Measurements from ENCODE around the gene GNB1L.
"Not testable (repeated sequence)": the region's sequence is repeated elsewhere in the genome, so short reads cannot be mapped to it uniquely, and the experiment has no call there.

Gene GNB1L

DNA sequence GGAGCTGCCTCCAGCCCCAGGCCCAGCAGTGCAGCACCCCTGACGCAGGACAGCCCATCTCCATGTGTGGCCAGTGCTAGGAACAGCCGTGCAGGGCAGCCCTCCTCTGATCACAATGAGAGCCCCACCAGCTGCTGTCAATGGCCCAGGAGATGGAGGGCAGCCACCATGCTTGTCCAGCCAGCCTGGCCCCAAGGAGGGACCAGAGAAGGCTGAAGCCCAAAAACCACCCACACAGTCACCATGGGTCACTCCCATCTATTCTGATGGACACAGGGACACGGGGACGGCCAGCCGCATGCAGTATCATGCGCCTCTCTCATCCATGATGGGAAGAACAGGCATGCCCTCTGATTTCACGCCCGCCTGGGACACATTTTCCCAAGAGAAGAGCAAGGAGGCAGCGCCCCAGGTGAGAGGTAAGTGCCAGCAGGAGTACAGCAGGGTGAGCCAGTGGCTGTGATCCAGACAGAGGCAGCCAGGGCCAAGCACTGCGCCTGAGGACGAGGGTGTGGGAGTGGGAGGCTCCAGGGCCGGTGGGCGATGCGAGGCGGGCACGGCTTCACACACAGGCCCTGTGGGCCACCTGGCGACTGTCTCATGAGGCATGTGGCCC is 33.6 kb upstream of the GNB1L start:
- DNase-seq, result no peak

DNA sequence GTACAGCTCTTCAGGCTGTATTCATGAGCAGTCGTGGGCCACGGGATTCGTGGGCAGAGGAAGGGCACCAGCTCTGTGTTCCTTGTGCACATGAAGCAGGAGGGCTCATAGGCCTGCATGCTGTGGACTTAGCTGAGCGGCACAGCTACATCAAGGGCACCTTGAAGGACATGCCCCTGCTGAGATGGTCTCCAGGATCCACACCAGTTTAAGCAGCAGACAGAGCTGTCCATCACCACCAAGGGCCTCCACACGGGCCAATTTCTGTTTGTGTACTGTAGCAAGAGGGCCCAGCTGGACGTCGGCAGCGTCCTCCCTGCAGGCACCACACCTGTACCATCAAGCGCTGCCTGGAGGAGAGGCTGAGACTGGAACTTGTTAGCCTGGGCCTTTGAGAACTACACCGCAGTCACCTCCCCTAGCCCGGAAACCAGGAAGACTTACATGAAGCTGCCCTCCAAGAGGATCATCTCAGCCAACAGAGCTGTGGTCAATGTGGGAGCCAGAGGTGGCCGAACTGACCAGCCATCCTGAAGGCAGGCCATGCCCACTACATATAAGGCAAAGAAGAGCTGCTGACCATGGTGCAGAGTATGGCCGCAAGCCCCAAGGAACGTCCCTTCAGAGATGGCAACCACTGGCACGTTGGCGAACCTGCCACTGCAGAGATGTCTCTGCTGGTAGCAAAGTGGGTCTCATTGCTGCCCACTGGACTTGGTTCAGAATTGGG is 32.7 kb upstream of the GNB1L start:
- no peak for DNase-seq

GRCh38 chr22:19886605-19887255 is 32.1 kb upstream of the GNB1L start:
- peak; percentile 7 for DNase-seq

DNA sequence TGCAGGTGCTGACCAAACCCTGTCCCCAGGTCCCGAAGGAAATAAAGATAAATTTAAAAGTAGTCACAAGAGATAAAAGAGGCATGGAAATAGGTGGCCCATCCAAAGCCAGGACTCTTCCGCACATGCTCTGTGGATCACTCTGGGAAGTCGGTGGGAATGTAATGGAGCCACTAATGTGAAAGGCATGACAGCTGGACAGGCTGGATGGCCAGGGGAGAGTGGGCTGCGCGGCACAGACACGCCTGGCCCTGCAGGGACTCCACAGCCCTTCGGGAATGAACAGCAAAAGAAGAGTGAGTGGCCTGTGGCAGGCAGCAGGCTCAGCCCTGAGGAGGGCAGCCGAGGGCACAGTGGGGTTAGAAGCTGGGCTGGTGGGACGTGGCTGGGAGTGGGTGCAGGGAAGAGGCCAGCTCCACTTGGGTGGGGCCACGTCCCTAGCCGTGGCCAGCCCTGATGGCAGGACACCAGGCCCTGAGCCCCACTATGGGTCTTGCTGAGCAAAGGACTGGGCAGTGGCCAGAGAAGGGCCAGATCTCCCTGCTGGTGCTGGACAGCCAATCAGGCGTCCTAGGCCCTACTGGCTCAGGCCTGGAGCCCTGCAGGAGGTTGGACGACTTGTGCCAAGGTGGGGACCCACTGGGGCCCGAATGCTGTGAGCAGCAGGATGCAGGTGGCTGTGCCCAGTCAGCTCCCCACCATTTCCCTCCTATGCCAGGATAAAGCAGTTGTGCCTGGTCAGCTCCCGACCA is 31.3 kb upstream of the GNB1L start:
- no peak for DNase-seq

DNA sequence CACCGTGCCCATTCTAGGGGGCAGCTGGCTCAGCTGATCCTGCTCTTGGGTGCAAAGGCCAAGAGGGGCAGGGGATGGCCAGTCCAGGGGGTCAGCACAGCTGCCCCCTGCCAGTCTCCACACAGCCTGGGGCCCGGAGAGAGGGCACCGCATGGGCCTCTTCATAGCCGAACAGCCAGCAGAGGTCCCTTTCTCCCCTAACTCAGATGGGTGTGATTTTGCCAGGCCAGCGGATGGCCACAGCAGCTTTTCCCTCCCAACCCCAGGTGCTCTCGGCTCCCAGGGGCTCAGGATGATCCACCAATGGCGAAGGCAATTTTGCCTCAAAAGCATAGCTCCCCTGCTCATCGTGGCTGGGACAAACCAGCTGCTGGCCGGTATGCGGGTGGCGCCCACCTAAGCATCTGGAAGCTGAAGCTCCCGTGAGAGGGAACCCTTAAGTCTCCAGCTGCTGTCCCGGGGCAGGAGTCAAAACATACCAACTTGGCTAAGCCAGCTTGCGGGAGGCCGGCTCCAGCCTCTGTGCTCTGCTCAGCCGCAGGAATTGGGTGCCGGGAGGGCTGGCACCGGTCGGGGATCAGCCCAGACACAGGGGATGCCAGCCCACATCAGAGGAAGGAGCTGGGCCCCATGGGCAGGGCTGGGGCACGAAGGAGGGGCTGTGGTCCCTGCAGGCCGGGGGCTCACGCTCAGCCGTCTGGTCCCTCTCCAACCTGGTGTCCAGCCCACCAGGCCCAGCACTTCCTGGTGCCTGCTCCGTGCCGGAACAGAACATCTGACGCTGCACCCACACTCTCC is 30.5 kb upstream of the GNB1L start:
- DNase-seq, result no peak

DNA sequence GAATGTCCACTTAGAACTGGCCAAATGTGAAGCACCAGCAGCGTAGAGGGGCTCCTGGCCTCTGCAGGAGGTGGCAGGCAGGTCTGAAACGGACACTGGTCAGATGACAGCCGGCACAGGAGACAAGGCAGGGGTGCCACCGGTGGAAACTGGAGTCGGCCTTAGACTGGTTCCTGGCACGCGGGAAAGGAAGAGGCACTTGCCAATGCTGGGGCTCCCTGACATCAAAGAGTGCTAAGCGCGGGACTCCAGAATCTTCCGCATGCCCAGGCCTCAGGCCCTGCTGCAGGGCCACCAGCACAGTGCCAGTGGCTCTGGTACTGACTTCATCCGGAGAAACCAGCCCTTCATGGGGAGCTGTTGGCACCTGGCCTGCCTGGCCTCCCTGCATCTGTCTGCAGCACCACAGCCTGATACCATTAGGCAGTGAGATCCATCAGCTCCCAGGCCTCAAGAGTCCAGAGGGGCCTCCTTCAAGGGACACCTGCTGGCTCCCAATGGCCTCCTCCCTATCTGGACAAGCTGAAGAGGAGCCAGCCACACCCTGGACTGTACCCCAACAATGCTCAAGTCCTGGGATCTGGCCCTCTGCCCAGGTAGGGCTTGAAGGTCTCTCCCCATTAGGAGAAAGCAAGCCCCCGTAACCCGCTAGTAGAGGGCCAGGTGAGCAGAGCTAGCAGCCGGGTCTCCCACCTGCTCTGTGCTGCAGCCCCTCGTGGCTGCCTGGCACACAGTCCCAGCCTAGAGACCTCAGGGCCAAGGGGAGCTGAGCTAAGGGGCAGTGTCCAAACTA is 29.7 kb upstream of the GNB1L start:
- DNase-seq, result no peak

DNA sequence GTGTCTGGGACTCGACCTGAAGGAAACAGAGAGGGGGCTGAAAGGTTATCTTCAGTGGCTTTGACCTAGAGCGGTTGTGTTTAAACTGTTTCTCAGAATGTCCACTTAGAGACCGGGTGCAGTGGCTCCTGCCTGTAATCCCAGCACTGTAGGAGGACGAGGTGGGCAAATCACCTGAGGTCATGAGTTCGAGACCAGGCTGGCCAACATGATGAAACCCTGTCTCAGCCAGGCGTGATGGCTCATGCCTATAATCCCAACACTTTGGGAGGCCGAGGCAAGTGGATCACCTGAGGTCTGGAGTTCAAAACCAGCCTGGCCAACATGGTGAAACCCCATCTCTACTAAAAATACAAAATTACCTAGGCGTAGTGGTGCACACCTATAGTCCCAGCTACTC is 28.8 kb upstream of the GNB1L start:
- DNase-seq, result not testable (repeated sequence)

GRCh38 chr22:19882446-19883381 is 28.0 kb upstream of the GNB1L start:
- DNase-seq, result no peak

- DNase-seq, result peak; percentile 98
These were observed 26.3 kb upstream of the GNB1L start for GRCh38 chr22:19880786-19881569.

GRCh38 chr22:19879992-19880785 is 25.5 kb upstream of the GNB1L start:
- no peak for DNase-seq

GRCh38 chr22:19879643-19879991 is 24.9 kb upstream of the GNB1L start:
- no peak for DNase-seq

DNA sequence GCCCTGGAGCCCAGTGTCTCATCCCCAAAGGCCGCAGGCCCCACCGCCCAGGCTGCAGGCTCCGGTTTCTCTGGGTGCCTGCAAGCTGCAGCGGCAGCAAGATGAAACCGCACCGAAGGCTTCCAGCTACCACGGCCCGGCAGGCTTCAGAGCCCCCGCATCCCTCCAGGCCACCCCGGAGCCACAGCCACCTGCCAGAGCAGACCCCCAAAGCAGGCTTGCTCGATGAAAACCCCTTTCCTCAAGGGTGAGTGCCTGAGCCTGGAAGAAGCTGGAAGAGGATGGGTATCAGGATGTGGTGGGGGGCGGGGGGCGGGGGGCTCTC is 24.5 kb upstream of the GNB1L start:
- DNase-seq, result no peak

- DNase-seq, result no peak
These were observed 24.0 kb upstream of the GNB1L start for GRCh38 chr22:19878461-19879245.

DNA sequence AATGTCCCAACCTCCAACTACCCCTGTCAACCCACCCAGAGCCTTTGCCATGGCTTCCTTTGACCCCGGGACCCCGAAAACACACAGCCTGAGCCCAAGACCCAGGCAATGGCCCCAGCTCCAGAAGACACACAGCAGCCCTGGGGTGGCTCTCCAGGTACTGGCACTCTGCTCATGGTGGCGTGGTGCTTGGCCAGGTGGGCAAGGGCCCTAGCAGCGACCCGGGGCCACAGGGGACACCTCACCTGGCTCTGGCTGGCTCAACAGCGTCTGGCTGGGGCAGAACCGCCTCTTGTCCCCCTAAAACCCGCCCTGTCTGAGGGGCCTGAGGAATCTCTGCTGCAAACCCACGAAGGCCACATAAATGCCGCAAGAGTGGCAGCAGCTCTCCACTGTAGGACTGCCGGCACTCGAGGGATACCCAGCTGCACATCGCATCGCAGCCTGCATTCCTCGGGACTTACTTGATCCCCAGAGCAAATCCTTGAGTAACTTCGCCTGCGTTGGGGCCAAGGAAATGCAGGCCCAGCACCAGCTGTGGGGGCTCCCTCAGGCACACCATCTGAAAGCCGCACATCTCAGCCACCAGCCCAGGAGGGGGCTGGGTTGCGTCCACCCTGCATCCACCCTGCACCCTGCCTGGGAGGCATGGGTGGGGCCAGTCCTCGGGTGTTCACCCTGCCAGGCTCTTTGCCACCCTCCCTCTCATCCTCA is 23.1 kb upstream of the GNB1L start:
- DNase-seq, result no peak

DNA sequence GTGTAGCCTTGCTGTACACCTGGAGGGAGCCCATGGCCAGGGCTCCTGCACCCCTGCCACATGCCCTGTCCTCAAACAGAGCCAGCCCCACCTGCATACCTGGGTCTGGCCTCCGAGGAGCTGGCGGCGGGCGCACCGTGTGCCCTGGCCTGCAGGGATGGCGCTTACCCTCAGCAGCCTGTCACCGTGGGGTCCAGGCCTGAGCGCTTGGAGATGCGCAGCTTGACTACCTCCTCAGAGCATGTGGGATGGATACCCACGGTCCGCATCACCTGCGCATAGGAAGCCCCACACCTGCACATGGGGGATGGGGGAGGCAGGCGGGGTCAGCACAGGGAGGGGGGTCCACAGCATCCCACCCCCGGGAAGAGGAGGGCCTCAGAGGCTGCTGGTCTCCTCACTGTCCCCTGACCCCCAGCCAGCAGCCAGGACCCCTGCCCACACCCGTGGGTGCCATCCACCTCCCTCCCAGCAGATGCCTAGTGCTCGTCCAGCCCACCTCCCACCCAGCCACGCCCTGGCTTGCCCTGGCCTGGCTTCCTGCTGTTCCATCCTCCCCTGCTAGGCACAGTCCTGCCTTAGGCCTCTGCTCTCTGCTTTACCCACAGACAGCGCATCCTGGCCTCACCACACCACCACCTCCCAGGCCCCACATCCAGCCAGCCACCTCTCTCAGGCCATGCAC is 22.4 kb upstream of the GNB1L start:
- no peak for DNase-seq

DNA sequence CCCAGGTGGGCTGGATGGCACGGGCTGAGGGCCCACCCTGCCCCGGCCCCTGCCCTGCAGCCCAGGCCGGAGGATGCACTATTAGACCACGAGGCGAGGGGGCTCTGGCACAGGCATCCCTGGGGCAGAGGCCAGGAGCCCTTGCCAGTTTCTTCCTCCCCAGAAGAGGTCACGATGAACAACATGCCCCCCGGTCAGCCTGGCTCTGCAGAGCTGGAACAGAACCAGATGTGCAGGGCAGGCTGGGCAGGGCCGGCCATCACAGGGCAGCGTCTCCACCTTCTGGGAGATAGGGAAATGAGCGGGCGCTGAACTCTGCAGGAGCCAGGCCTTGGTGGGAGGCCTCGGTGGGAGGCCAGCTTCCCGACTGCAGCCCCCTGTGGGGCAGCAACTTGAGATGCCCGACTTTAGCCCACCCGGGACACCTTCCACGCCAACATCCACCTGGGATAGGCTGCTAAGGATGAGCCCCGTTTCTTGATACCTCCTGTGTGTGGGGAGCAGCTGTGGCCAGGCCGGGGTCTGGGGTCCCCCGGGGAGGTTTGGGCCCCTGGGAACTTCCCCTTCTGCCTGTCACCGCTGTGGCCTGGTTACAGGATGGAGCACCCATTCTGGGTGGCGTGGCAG is 21.8 kb upstream of the GNB1L start:
- DNase-seq, result no peak

All from kidney glomerular epithelial cell (primary cell).